AG09319 (cell line): ENCODE results near the gene BICD2.

Source experiments
- DNase-seq: peaks from one replicate; pipeline ENCODE4 v3.0.0-alpha.2; 2010; ENCODE audit warnings: low read depth; ENCODE audit errors: extremely low read depth
- CTCF ChIP-seq: IDR thresholded peaks from 2 replicates; pipeline ENCODE4 v1.5.1; 2011; ENCODE audit warnings: low read depth, mild to moderate bottlenecking, inconsistent platforms, low read length, moderate library complexity

BICD2 gene

GRCh38 chr9:92749071-92749933 is 15.3 kb downstream of the BICD2 start:
- TF ChIP-seq CTCF, result no peak
- DNase-seq, result no peak

DNA sequence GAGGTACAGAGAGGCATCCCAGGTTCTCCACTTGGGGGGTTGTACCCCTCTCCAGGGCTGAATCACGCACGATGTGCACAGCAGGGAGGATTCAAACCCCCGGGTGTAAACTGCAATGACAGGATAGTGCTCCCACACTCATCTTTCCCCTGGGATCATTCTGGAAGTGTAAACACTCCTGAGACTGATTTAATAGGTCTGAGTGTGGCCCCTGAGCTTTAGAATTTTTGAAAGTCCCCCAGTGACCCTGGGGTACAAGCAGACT is 16.5 kb downstream of the BICD2 start:
- no peak for DNase-seq
- no peak for TF ChIP-seq CTCF

DNA sequence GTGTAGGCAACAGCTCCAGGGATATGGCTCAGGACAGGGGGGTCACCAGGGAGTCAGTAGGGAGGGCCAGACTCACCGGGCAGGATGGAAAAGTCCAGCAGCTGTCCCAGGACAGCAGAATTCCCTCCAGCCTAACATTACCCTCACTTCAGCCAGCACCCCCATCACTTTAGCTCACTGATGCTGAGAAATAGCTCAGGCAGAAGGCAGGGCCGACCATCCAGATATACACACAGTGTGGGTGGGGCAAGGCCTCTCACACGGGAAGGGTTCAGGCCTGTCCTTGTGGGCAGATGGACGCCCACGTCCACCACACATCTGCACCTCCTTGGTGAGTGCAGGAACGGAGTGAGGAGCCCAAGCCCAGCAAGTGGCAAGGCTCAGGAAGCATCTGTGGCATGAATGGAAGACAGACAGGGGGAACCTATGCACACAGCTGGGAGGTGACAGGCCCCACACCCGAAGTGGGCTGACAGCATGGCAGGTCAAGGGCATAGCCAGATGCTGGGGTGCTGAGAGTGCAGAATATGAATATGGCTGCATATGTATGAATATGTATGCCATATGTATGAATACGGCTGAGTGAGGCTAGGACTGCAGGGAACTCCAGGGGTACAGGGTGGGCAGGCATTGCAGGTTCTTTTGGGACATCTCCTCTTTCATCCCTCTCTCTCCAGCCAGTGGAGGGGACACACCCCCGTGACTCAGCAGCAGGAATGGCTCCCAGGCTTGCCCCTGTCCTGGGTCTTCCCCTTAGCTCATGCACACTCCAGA is 17.0 kb downstream of the BICD2 start:
- DNase-seq, result no peak
- TF ChIP-seq CTCF, result no peak

DNA sequence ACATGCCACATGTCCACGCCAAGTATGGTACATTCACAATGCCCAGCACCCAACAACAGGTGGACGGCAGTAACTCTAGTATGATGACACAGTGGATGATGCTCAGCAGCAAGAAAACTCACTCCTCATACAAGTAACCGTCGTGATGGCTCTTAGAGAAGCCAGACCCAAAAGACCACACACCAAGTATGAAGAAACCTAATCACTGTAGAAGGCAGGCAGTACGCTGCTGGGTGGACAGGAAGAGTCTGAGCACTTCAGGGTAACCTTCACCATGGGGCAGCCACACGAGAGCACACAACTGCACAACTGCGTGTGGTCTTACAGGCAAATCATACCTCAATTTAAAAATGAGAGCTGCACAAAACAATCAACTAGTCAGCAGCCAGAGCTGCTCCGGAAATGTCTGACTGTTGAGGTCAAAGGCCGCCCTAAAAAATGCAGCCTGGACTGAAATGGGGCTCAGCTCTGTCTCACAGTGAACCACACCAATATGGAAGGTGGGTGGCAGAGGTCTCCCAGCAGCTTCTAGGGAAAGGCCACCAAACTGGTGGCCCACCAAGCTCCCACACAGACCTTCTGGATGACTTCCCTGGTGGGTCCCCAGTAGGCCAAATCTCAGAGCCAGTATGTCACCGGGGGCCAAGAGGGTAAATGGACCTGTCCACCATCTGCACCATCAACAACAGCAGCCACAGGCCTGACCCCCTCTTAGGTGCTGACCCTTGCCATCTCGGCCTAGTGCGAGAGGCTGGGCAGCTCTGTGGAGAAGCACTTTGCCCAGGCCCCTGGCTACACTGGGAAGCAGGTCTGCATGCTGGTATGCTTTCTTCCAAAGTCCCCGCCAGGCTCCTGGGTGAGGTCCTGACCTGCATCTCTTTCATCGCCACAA is 17.8 kb downstream of the BICD2 start:
- TF ChIP-seq CTCF, result no peak
- DNase-seq, result no peak

- DNase-seq, result no peak
- no peak for TF ChIP-seq CTCF
Measured at GRCh38 chr9:92745881-92746280, 18.8 kb downstream of the BICD2 start.

- DNase-seq, result no peak
Measured at GRCh38 chr9:92745331-92745730, 19.3 kb downstream of the BICD2 start.

More at GRCh38 chr9:92745331-92745730, 19.3 kb downstream of the BICD2 start:
- no peak for TF ChIP-seq CTCF
